ENCODE measurements around the gene LRRK1.

Gene LRRK1

DNA sequence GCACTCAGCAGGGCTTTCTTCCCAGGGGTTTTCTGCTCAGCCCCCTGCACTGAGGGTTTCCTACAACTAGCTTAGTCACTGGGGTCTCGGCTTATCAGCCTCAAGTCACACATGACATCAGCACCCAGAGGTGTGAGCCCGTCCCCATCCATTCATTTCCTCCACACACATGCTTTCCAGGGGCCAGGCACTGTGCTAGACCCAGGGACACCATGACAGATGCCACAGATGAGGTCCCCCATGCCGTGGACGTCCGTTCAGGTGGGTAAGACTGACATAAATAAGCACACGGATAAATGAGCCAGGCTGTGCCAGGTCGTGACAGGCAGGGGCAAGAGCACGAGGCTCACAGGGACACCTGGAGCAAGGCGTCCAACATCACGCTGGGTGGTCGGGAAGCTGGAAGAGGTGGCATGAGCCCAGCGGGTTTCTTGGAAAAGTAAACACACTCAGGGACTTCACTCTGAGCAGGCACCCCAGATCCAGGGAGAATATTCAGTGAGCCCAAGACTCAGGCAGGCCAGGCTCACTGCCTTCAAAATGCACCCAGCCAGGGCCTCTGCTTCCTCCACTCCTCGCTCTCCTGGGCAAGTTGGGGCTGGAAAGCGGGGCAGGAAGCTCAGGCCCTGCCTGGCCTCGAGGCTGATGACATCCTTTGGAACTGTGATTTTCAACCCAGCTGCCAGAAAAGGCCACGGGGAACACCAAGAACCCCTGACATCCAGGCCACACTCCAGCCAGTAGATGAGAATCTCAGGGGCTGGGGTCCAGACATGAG lies 193.4 kb downstream of the LRRK1 start:
- no peak for DNase-seq (ENCODE audit: low spot score)

DNA sequence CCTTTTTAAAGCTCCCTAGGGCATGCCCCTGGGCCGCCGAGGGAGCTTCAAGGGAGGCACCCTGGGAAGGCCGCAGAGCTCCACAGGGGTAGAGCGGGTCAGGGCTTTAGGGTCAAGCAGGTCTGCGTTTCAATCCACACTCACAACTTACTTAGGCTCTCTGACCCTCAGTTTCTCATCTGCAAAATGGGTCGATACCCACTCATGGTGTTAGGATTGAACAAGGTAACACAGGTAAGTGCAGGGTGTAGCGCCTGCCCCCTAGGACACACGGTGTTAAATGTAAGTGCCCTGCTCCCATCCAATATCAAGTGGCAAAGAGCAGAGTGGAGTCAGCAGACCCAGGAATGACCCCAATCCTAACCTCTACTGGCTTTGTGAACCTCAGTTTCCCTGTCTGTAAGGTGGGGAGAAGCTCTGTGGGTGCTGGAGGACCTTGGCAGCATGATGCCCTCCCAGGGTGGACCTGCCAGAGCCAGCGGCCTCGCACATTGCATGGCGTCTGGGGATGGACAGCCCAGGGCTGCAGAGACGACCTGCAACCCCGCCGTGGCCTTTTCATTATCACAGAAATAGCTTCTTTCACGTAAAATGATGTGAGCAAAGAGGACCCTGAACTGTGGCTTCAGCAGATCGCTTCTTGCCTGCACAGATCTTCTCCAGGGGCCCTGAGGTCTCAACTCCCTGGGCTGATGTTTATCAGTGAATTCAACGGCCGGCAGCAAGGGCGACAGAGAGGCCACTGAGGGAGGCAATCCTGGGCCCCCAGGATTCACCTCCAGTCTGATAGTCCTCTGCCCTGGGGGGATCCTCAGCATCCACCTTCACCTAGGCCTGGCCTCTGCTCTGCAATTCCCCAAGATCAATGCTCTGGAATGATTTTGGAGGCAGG lies 194.2 kb downstream of the LRRK1 start:
- no peak for DNase-seq (ENCODE audit: low spot score)

DNA sequence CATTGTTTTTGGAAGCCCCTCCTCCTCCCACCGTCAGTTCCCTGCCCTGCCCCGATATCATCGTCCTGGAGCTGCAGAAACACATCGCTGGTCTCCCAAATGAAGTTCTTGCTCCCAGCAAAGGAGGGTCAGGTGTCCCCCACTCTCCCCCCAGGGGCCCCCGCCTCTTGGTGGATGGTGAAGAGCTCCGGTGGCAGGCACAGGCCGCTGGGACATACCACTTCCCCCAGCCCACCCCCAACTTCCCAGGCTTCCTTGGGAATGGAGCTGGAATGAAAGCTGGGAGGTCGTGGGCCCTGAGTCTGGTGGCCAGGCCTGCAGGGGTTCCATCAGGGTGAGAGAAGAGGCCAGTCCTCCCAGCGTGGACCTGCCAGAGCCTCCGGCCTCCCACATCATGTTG lies 195.0 kb downstream of the LRRK1 start:
- DNase-seq (ENCODE audit: low spot score) = no peak

DNA sequence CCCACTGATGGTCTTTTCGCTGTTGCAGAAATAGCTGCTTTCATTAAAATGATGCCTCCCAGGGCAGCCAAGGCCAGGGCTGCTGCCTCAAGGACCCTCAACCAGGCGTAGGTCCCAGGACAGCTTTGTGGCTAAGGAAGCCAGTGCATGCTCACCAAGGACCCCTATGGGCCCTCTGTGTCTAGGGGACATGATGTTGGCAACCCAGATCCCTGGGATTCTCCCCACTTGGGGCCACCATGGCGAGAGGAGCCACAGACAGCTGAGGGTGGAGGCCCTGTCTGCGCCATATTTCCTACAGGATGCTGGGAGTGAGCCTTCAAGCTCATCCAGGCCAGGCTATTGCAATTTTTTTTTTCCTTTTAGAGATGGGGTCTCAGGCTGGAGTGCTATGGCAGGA lies 195.5 kb downstream of the LRRK1 start:
- DNase-seq (ENCODE audit: low spot score) = no peak

DNA sequence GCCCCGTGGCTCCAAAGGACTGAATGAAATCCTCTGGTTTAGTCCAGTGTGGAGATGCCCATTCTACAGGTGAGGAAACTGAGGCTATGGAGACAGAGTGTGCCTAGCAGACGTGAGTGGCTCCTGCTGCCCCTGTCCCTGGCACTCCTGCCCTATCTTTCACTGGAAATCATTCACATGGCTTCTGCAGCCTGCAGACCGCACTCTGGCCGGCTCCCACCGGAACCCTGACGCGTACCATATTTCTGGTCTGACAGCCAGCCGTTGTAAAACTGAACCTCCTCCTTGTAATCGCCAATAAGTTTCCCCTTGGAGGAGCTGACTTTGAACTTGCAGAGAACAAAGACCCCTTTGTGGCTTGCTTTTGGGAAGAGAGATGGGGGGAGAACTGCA lies 196.2 kb downstream of the LRRK1 start:
- no peak for DNase-seq (ENCODE audit: low spot score)

DNA sequence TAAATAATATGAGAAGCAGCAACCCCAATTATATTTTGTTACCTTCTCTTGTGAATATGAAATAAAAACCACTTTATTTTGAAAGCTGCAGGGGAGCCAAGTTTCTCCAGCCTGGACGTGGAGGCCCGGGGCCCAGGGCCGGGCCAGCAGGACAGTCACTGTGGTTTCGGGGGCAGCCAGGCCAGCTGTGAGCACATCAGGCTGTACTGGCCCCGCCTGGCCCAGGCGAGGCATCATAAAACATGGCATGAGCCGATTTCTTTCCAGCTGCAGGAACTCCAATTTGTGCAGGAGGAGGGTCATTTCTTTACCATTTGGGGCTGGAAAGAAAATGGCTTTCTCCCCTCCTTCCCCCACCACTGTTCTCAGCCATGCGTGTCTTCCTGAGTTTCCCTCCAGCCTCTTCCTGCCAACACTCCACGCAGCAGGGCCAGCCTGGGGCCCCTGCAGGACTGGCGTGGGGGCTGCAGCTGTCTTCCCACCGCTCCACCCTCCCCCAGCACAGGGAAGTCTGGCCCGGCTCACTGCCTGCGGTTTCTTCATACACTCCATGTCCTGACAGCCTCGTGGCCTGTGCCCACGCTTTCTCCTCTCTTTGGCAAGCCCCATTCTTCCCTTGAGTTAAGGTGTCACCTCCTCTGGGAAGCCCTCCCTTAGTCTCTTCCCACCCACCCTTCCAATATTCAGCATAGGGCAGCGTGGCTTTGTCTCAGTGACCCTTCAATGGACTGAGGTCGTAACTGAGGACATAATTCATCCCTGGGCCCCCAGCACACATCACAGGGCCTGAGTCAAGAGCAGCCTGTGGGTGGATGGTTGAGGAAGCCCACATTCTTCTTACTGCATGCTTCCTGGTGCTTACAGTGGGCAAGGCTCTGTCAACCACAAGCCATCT lies 196.9 kb downstream of the LRRK1 start:
- no peak for DNase-seq (ENCODE audit: low spot score)

DNA sequence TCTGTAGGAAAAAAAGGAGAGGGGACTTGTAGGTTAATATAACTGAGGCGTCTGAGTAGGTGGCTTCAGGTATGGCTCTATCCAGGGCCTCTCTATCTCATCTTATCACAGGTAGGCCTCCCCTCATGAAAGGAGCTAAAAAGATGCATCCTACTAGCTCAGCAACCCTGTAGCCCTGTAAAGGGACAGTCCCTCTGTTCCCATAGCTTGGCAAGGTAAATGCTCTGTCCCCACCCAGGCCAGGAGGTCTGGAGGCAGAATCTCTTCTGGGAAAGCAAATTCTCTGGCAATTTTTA lies 197.5 kb downstream of the LRRK1 start:
- DNase-seq (ENCODE audit: low spot score) = no peak

DNA sequence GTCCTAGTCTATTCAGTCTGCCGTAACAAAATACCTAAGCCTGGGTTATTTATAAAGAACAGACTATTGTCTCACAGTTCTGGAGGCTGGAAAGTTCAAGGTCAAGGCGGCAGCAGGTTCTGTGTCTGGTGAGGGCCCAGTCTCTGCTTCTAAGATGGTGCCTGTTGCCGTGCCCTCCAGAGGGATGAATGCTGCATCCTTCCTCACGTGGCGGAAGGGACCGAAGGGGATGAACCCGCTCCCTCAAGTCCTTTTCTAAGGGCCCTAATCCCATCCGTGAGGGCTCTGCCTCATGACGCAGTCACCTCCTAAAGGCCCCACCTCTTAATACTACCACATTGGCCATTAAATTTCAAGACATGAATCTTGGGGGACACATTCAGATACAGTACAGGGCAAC lies 199.0 kb downstream of the LRRK1 start:
- DNase-seq (ENCODE audit: low spot score) = no peak

DNA sequence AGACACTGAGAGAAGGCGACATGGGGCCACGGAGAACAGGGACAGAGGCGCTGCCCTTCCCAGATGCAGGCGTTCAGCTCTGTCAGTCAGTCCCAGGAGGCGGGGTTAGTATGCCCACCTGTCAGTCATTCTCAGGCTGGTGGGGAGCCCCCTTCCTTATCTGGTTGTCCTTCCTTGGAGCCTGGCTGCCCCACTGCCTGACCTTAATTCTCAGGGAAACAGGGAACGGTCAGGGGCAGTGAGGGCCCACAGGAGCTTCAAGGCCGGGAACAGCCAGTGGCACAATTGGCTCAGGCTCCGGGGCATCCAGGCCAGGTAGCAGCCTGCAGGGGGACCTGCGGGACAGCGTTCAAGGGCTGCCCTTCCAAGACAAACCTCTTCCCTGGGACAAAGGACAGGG lies 199.5 kb downstream of the LRRK1 start:
- DNase-seq (ENCODE audit: low spot score) = no peak

DNA sequence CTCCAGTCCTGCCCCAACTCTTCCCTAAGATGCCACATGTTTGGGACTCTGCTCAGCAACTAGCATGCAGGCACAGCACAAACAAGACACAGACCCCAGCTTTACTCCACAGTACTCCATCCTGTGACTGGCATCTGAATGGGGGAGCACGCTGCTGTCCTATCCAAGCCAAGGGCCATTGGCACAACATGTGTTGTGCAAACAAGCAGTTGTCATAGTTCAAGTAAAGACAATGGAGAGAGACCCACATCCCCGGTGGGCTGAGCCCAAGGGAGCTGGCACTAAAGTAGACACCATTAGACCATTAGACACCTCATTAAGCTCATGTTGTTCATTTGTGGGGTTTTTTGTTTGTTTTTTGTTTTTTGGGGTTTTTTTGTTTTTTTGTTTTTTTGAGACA lies 200.0 kb downstream of the LRRK1 start:
- no peak for DNase-seq (ENCODE audit: low spot score)
